Ishikawa (cell line): ENCODE data around the gene MAP2K6.
A peak's percentile ranks its signal among the peaks of the same experiment; 100 is the strongest.

Experiments used
- CEBPB ChIP-seq: IDR thresholded peaks from 2 replicates; pipeline ENCODE4 v1.6.1; 2012
- CREB1 ChIP-seq: IDR thresholded peaks from 2 replicates; pipeline ENCODE4 v1.6.1; 2012; ENCODE audit warnings: low read depth
- EGR1 ChIP-seq: IDR thresholded peaks from 2 replicates; pipeline ENCODE4 v1.6.1; 2012
- EP300 ChIP-seq: IDR thresholded peaks from 2 replicates; pipeline ENCODE4 v1.6.1; 2012; ENCODE audit warnings: borderline replicate concordance
- FOXM1 ChIP-seq: IDR thresholded peaks from 2 replicates; pipeline ENCODE4 v1.6.1; 2012; ENCODE audit warnings: low read depth, borderline replicate concordance
- NFIC ChIP-seq: IDR thresholded peaks from 2 replicates; pipeline ENCODE4 v1.6.1; 2012
- RAD21 ChIP-seq: IDR thresholded peaks from 2 replicates; pipeline ENCODE4 v1.6.1; 2012; ENCODE audit warnings: low read depth
- TAF1 ChIP-seq: IDR thresholded peaks from 2 replicates; pipeline ENCODE4 v1.6.1; 2012; ENCODE audit warnings: low read depth, mild to moderate bottlenecking
- TCF12 ChIP-seq: IDR thresholded peaks from 2 replicates; pipeline ENCODE4 v1.6.1; 2012; ENCODE audit warnings: low read depth
- TEAD4 ChIP-seq: IDR thresholded peaks from 2 replicates; pipeline ENCODE4 v1.6.1; 2012
- YY1 ChIP-seq: IDR thresholded peaks from 2 replicates; pipeline ENCODE4 v1.6.1; 2012; ENCODE audit warnings: low read depth
- ZBTB7A ChIP-seq: IDR thresholded peaks from 2 replicates; pipeline ENCODE4 v1.6.1; 2012; ENCODE audit warnings: low read depth
- TF ChIP-seq, protein P1 (sequence below): IDR thresholded peaks from 2 replicates; pipeline ENCODE4 v1.6.1; 2012
- TF ChIP-seq, protein P2 (sequence below): IDR thresholded peaks from 2 replicates; pipeline ENCODE4 v1.6.1; 2012
- TF ChIP-seq, protein P3 (sequence below): IDR thresholded peaks from 2 replicates; pipeline ENCODE4 v1.6.1; 2012; ENCODE audit warnings: low read depth, mild to moderate bottlenecking

Gene MAP2K6

DNA sequence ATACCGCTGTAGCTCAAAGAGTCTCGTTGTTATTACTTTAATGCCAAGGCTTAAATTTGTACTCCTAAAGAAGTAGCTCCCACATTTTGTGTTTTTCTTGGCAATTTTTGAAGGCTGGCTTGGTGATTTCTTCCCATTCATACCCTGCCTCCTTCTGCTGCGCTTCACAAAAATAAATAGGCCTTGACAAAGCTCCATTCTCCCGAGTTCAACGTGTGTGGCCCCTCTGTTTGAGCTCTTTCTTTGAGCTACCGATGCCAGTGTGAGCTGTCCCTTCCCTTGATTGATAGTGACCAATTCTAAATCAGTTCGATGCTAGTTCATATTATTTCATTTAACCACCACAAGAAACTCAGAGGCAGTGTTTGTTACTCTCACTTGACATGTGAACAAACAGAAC lies 96.8 kb downstream of the MAP2K6 start:
- TF ChIP-seq NFIC (no peak), FOXM1 (no peak), YY1 (no peak), TAF1 (no peak), EGR1 (no peak), CREB1 (no peak)

DNA sequence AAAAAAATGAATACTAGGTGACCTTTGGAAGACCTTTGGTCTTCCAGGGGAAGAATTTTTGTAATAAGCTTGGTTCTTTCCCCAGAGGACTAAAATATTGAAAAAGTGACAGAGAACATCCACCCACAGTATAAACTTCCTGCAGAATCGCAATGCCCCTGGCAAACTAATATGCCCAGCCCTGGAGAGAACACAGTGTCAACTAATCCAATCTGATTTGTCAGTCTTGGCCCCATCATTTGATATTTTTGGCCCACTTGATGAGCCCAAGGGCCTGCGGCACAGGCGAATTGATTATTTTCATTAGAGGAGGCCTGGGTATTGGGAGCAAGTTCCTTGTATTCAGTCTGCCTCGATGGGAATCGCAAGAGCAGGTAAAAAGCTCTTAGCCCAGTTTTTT lies 98.4 kb downstream of the MAP2K6 start:
- TF ChIP-seq ZBTB7A (no peak), FOXM1 (no peak), EGR1 (no peak), TCF12 (no peak), CEBPB (no peak), RAD21 (no peak), CREB1 (no peak)
- TF ChIP-seq, protein P1, sequence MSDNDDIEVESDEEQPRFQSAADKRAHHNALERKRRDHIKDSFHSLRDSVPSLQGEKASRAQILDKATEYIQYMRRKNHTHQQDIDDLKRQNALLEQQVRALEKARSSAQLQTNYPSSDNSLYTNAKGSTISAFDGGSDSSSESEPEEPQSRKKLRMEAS, result no peak

DNA sequence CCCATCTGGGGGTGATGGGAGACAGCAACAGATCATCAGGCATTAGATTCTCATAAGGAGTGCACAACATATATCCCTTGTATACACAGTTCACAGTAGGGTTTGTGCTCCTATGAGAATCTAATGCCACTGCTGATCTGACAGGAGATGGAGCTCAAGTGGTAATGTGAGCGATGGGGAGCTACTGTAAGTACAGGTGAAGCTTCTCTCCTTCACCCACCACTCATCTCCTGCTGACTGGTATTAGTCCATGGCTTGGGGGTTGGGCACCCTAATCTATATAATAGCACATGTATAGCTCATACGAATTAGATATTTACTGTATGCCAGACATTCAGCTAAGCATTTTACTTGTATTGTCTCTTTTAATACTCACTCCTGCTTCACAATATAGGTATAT lies 101.7 kb downstream of the MAP2K6 start:
- TF ChIP-seq TCF12 (no peak), TEAD4 (no peak), FOXM1 (no peak), EGR1 (no peak), CEBPB (no peak), CREB1 (no peak), YY1 (no peak), NFIC (no peak), ZBTB7A (no peak), EP300 (no peak), RAD21 (no peak), TAF1 (no peak)
- TF ChIP-seq, protein P1, result no peak
- TF ChIP-seq, protein P2, sequence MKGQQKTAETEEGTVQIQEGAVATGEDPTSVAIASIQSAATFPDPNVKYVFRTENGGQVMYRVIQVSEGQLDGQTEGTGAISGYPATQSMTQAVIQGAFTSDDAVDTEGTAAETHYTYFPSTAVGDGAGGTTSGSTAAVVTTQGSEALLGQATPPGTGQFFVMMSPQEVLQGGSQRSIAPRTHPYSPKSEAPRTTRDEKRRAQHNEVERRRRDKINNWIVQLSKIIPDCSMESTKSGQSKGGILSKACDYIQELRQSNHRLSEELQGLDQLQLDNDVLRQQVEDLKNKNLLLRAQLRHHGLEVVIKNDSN, result no peak
- TF ChIP-seq, protein P3, sequence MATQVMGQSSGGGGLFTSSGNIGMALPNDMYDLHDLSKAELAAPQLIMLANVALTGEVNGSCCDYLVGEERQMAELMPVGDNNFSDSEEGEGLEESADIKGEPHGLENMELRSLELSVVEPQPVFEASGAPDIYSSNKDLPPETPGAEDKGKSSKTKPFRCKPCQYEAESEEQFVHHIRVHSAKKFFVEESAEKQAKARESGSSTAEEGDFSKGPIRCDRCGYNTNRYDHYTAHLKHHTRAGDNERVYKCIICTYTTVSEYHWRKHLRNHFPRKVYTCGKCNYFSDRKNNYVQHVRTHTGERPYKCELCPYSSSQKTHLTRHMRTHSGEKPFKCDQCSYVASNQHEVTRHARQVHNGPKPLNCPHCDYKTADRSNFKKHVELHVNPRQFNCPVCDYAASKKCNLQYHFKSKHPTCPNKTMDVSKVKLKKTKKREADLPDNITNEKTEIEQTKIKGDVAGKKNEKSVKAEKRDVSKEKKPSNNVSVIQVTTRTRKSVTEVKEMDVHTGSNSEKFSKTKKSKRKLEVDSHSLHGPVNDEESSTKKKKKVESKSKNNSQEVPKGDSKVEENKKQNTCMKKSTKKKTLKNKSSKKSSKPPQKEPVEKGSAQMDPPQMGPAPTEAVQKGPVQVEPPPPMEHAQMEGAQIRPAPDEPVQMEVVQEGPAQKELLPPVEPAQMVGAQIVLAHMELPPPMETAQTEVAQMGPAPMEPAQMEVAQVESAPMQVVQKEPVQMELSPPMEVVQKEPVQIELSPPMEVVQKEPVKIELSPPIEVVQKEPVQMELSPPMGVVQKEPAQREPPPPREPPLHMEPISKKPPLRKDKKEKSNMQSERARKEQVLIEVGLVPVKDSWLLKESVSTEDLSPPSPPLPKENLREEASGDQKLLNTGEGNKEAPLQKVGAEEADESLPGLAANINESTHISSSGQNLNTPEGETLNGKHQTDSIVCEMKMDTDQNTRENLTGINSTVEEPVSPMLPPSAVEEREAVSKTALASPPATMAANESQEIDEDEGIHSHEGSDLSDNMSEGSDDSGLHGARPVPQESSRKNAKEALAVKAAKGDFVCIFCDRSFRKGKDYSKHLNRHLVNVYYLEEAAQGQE, result no peak

DNA sequence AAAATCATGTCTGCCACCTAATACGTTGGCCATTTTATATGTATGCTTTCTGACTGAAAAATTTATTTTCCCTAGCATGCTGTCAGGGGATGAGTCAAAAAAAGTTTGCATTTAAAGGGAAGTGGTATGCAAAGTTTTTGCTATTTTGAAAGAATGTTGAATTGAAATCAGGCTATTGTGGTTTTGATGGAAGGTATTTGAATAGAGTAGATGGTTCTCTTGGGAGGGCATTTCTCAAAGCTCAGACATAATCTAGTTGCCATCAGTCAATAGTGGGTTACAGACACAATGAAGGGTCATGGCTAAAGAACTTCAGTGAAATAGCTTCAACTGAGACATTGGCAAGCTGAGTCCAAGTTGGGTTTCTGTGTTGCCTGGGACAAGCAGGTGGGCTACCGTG lies 102.4 kb downstream of the MAP2K6 start:
- TF ChIP-seq, protein P2, result no peak
- TF ChIP-seq CREB1 (no peak), YY1 (no peak), FOXM1 (no peak), NFIC (no peak), EGR1 (no peak), TAF1 (no peak)
- TF ChIP-seq, protein P1, result no peak

DNA sequence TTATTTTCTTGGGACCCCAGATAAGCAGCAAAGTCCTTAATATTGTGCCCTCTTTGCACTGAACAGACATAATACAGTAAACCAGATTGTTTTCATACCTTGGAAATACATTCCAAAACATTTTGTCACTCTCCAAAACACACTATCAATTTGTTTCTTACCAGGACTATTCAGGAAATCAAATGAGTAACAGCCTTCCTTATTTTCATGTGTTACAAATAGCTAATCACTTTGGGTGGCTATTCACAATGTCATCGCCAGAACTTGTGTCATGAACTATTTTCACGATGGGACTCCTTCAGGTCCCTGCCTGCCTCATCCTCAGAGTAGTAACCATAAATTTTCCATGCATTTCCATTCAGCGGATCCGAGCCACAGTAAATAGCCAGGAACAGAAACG lies 104.5 kb downstream of the MAP2K6 start:
- TF ChIP-seq CEBPB (no peak), EP300 (no peak), EGR1 (no peak), YY1 (no peak), CREB1 (no peak), RAD21 (no peak), TCF12 (no peak)
- TF ChIP-seq, protein P3, result no peak

DNA sequence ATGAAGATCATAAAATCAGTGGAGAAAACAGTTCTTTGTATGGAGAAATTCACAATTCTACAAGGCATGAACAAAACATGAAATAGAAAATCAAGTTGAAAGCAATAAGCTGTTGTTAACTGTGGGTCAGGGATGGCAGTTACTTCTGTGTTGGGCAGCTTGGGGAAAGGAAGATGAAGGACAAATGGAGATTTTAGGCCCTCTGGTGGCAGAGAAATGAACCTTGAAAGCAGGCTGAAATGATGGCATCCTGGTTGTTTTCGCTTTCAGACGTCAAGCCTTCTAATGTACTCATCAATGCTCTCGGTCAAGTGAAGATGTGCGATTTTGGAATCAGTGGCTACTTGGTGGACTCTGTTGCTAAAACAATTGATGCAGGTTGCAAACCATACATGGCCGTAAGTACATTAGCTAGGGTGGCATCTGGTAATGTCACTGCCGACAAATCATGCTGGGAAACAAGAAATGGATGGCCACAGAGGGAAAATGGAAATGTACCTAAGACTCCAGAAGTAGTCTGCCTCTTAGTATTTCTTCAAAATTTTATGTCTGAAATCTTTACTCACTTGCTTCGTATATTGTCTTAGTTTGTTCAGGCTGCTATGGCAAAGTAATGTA lies 108.9 kb downstream of the MAP2K6 start:
- TF ChIP-seq ZBTB7A (no peak), RAD21 (peak; percentile 79), CREB1 (no peak)
